ENCODE measurements around the gene IGFBP5. TPM values are rescaled to one million over a fixed set of nuclear protein-coding genes. Genes with fewer than 3 reads are reported as not detected.

The IGFBP5 gene
- total RNA-seq, 1 donor from 2014 or later = 73.9 TPM

- Mint-ChIP-seq H3K27ac (no peak overlapping the region), H3K9me3 (ENCODE audit: low read depth) (no peaks in the 10 kb centered on the region), H3K4me1 (ENCODE audit: low read depth) (peaks cover 4% of the 10 kb centered on the region), H3K27me3 (peaks cover 3% of the 10 kb centered on the region), H3K36me3 (ENCODE audit: insufficient read depth) (peaks cover 8% of the 10 kb centered on the region), H3K4me3 (ENCODE audit: low read depth) (no peak overlapping the region)
- TF ChIP-seq, protein P1, sequence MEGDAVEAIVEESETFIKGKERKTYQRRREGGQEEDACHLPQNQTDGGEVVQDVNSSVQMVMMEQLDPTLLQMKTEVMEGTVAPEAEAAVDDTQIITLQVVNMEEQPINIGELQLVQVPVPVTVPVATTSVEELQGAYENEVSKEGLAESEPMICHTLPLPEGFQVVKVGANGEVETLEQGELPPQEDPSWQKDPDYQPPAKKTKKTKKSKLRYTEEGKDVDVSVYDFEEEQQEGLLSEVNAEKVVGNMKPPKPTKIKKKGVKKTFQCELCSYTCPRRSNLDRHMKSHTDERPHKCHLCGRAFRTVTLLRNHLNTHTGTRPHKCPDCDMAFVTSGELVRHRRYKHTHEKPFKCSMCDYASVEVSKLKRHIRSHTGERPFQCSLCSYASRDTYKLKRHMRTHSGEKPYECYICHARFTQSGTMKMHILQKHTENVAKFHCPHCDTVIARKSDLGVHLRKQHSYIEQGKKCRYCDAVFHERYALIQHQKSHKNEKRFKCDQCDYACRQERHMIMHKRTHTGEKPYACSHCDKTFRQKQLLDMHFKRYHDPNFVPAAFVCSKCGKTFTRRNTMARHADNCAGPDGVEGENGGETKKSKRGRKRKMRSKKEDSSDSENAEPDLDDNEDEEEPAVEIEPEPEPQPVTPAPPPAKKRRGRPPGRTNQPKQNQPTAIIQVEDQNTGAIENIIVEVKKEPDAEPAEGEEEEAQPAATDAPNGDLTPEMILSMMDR (IDR thresholded peaks at IDR 0.05; ENCODE audit: unreplicated experiment) = no peak
- DNase-seq (ENCODE audit: low spot score, unreplicated experiment) = no peak
Observed at GRCh38 chr2:216678813-216679657, 16.3 kb downstream of the IGFBP5 start.

DNA sequence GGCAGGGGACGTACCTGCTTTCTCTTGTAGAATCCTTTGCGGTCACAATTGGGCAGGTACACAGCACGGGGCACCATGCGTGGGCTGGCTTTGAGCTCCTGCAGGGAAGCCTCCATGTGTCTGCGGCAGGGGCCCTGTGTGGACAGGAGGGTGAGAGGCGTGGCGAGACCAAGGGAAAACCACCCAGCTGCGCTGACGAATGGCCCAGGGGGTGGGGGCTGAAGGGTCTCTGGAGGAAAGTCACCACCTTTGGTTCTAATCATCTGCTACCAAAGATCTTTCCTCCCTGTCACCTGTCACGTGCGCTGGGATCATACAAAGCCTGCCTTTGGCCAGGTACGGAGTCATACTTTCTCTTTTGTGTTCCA, 17.3 kb downstream of the IGFBP5 start:
- TF ChIP-seq, protein P1 (IDR thresholded peaks at IDR 0.05; ENCODE audit: unreplicated experiment) = no peak
- H3K27me3 Mint-ChIP-seq = peaks cover 3% of the 10 kb centered on the region
- H3K4me3 Mint-ChIP-seq (ENCODE audit: low read depth) = no peak overlapping the region
- DNase-seq (ENCODE audit: low spot score, unreplicated experiment) = no peak
- H3K9me3 Mint-ChIP-seq (ENCODE audit: low read depth) = no peaks in the 10 kb centered on the region
- peaks cover 3% of the 10 kb centered on the region for H3K4me1 Mint-ChIP-seq (ENCODE audit: low read depth)
- H3K27ac Mint-ChIP-seq = no peak overlapping the region
- H3K36me3 Mint-ChIP-seq (ENCODE audit: insufficient read depth) = peaks cover 8% of the 10 kb centered on the region

DNA sequence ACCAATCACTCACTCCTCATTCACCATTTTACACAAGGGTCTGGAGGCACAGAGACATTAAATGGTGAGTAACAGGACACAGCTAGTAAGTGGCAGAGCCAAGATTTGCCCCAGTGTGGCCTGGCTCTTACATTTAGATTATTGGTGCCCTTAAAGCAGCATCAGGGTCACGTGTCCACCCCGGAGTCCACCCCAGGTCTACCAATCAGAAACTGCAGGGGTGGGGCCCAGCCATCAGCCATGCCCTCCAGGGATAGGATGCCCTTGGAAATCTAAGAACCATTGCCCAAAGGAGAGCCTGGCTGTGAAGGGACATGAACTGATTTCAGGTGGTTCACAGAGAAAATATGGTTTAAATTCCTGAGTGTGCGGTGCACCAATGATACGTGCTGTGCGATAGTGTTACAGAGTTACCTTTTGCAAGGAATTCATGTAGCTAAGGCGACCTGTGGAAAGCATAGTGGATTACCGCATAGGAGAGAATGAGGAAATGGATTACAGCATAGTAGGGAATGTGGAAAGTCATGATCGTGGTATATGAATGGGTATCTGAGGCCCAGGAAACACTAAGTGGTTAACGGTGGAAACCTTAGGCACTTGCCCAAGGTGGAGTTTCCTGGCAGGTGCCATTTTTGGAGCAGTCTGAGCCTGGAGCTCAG, 17.8 kb downstream of the IGFBP5 start:
- Mint-ChIP-seq H3K4me1 (ENCODE audit: low read depth) (peaks cover 3% of the 10 kb centered on the region), H3K9me3 (ENCODE audit: low read depth) (no peaks in the 10 kb centered on the region), H3K27ac (no peak overlapping the region), H3K36me3 (ENCODE audit: insufficient read depth) (peaks cover 8% of the 10 kb centered on the region), H3K4me3 (ENCODE audit: low read depth) (no peak overlapping the region), H3K27me3 (peaks cover 3% of the 10 kb centered on the region)
- TF ChIP-seq, protein P1 (IDR thresholded peaks at IDR 0.05; ENCODE audit: unreplicated experiment) = no peak
- DNase-seq (ENCODE audit: low spot score, unreplicated experiment) = no peak

GRCh38 chr2:216676630-216677029, 18.7 kb downstream of the IGFBP5 start:
- TF ChIP-seq, protein P1 (IDR thresholded peaks at IDR 0.05; ENCODE audit: unreplicated experiment) = no peak
- Mint-ChIP-seq H3K27me3 (peaks cover 3% of the 10 kb centered on the region), H3K36me3 (ENCODE audit: insufficient read depth) (peaks cover 8% of the 10 kb centered on the region), H3K4me3 (ENCODE audit: low read depth) (no peak overlapping the region), H3K4me1 (ENCODE audit: low read depth) (peaks cover 3% of the 10 kb centered on the region), H3K27ac (no peak overlapping the region), H3K9me3 (ENCODE audit: low read depth) (no peaks in the 10 kb centered on the region)
- no peak for DNase-seq (ENCODE audit: low spot score, unreplicated experiment)

DNA sequence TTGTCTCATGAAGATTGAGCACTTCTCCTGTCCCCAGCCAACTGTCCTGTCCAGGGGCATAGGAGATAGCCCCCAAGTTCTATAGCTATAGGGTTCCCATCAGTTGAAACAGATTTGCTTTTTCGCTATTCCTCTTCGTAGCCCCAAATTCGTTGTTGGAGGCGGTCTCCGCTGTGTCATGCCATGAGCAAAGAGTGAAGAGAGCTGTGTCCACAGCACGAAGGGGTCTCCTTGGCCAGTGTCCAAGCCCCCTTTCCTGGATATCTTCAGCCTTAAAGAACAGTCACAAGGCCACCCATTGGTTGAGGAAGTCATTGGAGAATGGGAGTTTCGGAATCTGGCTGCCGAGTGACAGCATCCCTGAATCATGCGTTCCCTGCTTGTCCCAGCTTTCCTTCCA, 21.0 kb downstream of the IGFBP5 start:
- TF ChIP-seq, protein P1 (IDR thresholded peaks at IDR 0.05; ENCODE audit: unreplicated experiment) = no peak

More for the DNA sequence above, 21.0 kb downstream of the IGFBP5 start:
- Mint-ChIP-seq H3K4me3 (ENCODE audit: low read depth) (no peak overlapping the region), H3K4me1 (ENCODE audit: low read depth) (no peaks in the 10 kb centered on the region), H3K27ac (no peak overlapping the region), H3K9me3 (ENCODE audit: low read depth) (no peaks in the 10 kb centered on the region), H3K27me3 (no peaks in the 10 kb centered on the region), H3K36me3 (ENCODE audit: insufficient read depth) (peaks cover 3% of the 10 kb centered on the region)
- DNase-seq (ENCODE audit: low spot score, unreplicated experiment) = no peak
